Osteoblast (primary cell): ENCODE results near the gene RCSD1. TPM values are rescaled to one million over a fixed set of nuclear protein-coding genes. Genes with fewer than 3 reads are reported as not detected.

ENCODE experiments used
- DNase-seq: peaks from one replicate; pipeline ENCODE4 v3.0.0; 2011; ENCODE audit warnings: low spot score, mixed read lengths; ENCODE audit not compliant: insufficient read length; ENCODE audit errors: missing footprints
- H2AFZ ChIP-seq: 2 replicates; pipeline ENCODE4 v1.6.0; 2011; ENCODE audit warnings: mild to moderate bottlenecking, low read length
- H3K27ac ChIP-seq: 2 replicates; pipeline ENCODE4 v1.5.1; 2011; ENCODE audit warnings: mild to moderate bottlenecking, low read depth, low read length, moderate library complexity
- H3K27me3 ChIP-seq: 2 replicates; pipeline ENCODE4 v1.6.0; 2012; ENCODE audit warnings: mild to moderate bottlenecking, control low read depth, inconsistent platforms, low read length, moderate library complexity; ENCODE audit not compliant: insufficient read depth
- H3K36me3 ChIP-seq: 2 replicates; pipeline ENCODE4 v1.5.1; 2011; ENCODE audit warnings: mild to moderate bottlenecking, low read length, control low read depth, moderate library complexity; ENCODE audit not compliant: insufficient read depth
- H3K4me1 ChIP-seq: 2 replicates; pipeline ENCODE4 v1.5.1; 2011; ENCODE audit warnings: mild to moderate bottlenecking, low read length, control low read depth, moderate library complexity; ENCODE audit not compliant: insufficient read depth
- H3K4me2 ChIP-seq: 2 replicates; pipeline ENCODE4 v1.6.0; 2011; ENCODE audit warnings: mild to moderate bottlenecking, low read length; ENCODE audit not compliant: insufficient read depth
- H3K4me3 ChIP-seq: fragments of 200-600 bp; sonication (generic); 3 replicates; pipeline ENCODE4 v1.5.1; 2012; ENCODE audit warnings: mild to moderate bottlenecking, low read length, inconsistent platforms; ENCODE audit not compliant: insufficient read depth
- H3K79me2 ChIP-seq: 2 replicates; pipeline ENCODE4 v1.6.0; 2012; ENCODE audit warnings: mild to moderate bottlenecking, low read length, control low read depth, inconsistent platforms; ENCODE audit not compliant: insufficient read depth
- H3K9me3 ChIP-seq: 2 replicates; pipeline ENCODE4 v1.5.1; 2011; ENCODE audit warnings: low read depth, low read length, control low read depth
- H4K20me1 ChIP-seq: 2 replicates; pipeline ENCODE4 v1.6.0; 2012; ENCODE audit warnings: mild to moderate bottlenecking, low read length, control low read depth; ENCODE audit not compliant: insufficient read depth
- total RNA-seq: library from RNA; depleted of rRNA; stranded (reverse); fragments of >200 nt; gene quantifications from 2 replicates; pipeline ENCODE4 v1.2.3, GENCODE V29; 2012
- TF ChIP-seq, protein P1 (sequence below): IDR thresholded peaks from 2 replicates; pipeline ENCODE4 v1.5.1; 2011; ENCODE audit warnings: mild to moderate bottlenecking, low read depth, low read length, moderate library complexity; ENCODE audit errors: extremely low read depth

Gene RCSD1
- total RNA-seq, 1 donor, result under 0.01 TPM

DNA sequence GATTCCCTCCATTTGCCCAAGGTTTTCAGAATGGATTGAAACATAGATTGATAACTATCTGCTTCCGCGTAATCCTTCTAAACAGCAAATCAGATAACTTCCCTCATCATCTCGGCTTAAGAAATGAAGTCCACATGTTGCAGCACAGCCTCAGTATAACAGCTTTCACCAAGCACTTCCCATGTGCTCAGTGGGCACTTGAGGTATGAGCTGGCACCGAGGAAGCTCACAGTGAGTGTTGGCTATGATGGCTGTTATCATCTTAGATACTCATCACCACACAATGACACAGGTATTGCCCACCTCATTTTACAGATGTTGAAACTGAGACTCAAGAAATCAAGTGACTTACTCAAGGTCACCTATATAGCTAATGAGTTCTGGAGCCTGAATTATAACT, 43.2 kb downstream of the RCSD1 start:
- no peak for DNase-seq
- Histone ChIP-seq H3K79me2 (no peaks in the 10 kb centered on the region), H3K27ac (no peak overlapping the region), H3K4me3 (no peak overlapping the region), H4K20me1 (no peaks in the 10 kb centered on the region), H3K4me2 (no peak overlapping the region), H3K36me3 (no peaks in the 10 kb centered on the region), H3K27me3 (no peaks in the 10 kb centered on the region), H3K4me1 (no peaks in the 10 kb centered on the region), H2AFZ (no peak overlapping the region), H3K9me3 (no peaks in the 10 kb centered on the region)
- TF ChIP-seq, protein P1, sequence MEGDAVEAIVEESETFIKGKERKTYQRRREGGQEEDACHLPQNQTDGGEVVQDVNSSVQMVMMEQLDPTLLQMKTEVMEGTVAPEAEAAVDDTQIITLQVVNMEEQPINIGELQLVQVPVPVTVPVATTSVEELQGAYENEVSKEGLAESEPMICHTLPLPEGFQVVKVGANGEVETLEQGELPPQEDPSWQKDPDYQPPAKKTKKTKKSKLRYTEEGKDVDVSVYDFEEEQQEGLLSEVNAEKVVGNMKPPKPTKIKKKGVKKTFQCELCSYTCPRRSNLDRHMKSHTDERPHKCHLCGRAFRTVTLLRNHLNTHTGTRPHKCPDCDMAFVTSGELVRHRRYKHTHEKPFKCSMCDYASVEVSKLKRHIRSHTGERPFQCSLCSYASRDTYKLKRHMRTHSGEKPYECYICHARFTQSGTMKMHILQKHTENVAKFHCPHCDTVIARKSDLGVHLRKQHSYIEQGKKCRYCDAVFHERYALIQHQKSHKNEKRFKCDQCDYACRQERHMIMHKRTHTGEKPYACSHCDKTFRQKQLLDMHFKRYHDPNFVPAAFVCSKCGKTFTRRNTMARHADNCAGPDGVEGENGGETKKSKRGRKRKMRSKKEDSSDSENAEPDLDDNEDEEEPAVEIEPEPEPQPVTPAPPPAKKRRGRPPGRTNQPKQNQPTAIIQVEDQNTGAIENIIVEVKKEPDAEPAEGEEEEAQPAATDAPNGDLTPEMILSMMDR, result no peak

DNA sequence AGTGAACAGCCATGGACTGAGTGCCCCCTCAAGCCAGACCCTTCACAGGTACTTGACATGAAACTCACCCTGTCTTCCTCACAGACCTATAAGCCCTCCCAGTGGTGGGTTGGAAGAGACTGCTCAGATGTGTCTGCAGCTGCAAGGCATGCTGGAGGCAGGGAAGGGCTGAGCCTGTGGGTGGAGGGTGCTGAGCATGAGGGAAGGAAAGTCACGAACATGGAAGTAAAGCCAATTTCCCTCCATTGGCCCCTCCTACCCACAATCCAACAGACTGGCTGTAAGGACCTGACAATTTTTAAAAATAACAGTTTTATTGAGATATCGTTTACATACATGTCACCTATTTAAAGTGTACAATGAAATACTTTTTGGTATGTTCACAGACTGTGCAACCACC, 44.1 kb downstream of the RCSD1 start:
- Histone ChIP-seq H3K4me2 (no peak overlapping the region), H2AFZ (no peak overlapping the region), H3K9me3 (no peaks in the 10 kb centered on the region), H3K79me2 (no peaks in the 10 kb centered on the region), H3K4me1 (no peaks in the 10 kb centered on the region), H3K4me3 (no peak overlapping the region), H4K20me1 (no peaks in the 10 kb centered on the region), H3K27me3 (no peaks in the 10 kb centered on the region), H3K27ac (no peak overlapping the region), H3K36me3 (no peaks in the 10 kb centered on the region)
- TF ChIP-seq, protein P1, result no peak
- no peak for DNase-seq

DNA sequence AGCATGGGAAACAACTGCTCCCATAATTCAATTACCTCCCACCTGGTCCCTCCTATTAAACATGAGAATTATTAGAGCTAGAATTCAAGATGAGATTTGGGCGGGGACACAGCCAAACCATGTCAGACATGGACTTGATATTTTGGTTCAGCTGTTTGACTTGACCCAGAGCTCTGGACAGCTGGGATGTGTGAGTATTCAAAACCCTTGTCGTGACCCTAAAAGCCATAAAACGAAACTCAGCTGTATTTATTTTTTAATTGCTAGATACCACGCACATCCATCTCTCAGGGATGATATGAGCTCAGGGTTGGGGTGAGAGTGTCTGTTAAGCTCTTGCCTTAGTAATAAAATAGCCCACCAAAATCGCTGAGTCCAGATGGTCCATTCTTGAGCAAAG, 45.4 kb downstream of the RCSD1 start:
- no peak overlapping the region for H3K27ac ChIP-seq
- no peaks in the 10 kb centered on the region for H3K27me3 ChIP-seq
- H3K79me2 ChIP-seq, result no peaks in the 10 kb centered on the region
- H3K36me3 ChIP-seq, result no peaks in the 10 kb centered on the region
- no peaks in the 10 kb centered on the region for H3K9me3 ChIP-seq
- DNase-seq, result no peak
- H4K20me1 ChIP-seq, result no peaks in the 10 kb centered on the region
- TF ChIP-seq, protein P1, result no peak
- H3K4me3 ChIP-seq, result no peak overlapping the region
- H3K4me2 ChIP-seq, result no peak overlapping the region
- no peaks in the 10 kb centered on the region for H3K4me1 ChIP-seq
- H2AFZ ChIP-seq, result no peak overlapping the region

DNA sequence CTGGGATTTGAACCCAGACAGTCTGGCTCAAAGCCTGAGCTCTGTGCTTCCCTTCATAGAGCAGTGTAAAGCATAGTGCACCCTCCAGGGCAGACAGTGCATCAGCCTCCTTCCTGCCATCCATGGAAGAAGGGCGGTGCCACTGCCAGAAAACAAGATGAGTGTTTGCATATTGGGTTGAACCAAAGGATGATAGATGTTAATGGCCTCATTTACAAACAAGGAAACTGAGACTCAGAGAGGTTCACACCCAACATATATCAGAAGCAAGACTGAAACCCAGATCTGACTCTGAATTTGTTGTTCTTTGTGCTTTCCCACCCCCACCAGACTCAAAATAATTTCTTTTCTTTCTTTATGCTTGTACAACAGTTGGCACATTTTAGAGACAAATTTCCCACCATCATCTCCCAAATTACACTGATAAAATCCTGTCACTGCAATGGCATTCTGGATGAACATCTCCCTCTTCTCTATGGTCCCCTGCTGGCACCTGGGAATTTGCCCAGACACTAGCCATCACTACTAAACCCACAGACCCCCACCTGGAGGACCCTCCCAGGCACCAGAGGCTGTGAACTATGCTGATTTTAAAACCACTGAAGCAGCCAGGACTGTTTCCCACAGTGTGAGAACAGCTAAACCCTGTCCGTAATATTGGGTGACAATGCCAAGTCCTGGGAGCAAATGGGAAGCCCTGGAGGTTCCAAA, 46.3 kb downstream of the RCSD1 start:
- Histone ChIP-seq H4K20me1 (no peaks in the 10 kb centered on the region), H3K9me3 (no peaks in the 10 kb centered on the region), H3K27ac (no peak overlapping the region), H3K36me3 (no peaks in the 10 kb centered on the region), H3K27me3 (no peaks in the 10 kb centered on the region), H3K4me3 (no peak overlapping the region), H3K4me1 (no peaks in the 10 kb centered on the region), H2AFZ (no peak overlapping the region), H3K79me2 (no peaks in the 10 kb centered on the region), H3K4me2 (no peak overlapping the region)
- TF ChIP-seq, protein P1, result no peak
- no peak for DNase-seq
